Limb (tissue), 2 donors: ENCODE measurements around the gene CALHM3.

Experiments used
- DNase-seq, 2 donors: peaks; one replicate each; pipeline ENCODE4 v3.0.0-alpha.2; 2016; ENCODE audit errors: extremely low spot score in 2 of 2

Gene CALHM3

DNA sequence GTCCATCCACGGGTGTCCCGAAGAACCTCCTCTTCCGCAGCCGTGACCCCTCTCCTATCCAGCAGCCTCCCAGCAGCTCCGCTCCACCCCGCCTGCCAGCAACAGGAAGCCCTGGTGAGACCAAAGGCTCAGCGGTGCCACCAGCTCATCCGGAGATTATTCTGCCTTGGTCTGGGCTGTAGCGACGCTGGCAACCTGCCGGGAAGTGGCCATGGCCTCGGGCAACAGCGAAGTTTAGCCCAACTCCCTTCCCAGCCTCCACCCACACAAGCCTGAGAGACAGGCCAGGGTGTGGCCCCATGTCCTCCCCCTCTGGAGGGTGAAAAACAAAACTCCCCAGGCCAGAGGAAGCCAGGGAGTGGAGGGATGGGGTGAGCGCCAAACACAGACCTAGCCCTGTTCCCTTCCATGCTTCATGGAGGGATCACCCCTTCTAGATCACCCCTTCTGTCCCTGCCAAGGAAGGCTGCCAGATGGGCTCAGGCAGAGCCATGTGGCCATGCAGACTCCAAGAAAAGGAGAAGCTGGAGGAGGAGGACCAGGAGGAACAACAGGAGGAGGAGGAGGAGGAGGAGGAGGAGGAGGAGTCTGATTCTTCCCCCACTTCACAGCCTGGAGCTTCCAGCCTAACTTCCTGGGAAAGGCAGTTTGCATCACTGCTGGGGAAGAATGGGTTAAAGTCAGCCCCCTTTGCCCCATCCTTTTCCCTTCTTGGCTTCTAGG, 27.8 kb downstream of the CALHM3 start:
- DNase-seq: peak in 1 of 2 donors; percentile 27

DNA sequence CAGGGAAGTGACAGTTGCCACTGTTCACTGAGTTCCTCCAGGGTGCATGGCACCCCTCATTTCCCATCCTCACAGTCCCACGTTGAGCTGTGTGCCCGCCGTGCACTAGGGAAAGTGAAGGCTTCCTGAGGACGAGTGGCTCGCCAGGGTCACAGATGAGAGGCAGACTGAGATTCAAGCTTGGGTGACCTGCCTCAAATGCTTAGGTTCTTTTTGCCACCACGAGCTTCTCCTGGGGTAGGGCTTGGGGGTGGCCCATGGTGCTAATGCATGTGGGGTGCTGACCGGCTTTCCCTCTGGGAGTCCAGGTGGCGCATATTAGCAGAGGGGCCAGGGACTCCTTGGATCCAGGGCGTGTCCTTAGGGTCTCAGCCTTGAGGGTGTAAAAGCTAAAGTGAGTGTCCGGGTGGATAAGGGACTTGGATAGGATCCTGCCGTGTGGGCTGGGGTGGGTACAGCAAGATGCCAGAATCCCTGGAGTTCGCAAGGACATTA, 28.8 kb downstream of the CALHM3 start:
- no peak for DNase-seq

DNA sequence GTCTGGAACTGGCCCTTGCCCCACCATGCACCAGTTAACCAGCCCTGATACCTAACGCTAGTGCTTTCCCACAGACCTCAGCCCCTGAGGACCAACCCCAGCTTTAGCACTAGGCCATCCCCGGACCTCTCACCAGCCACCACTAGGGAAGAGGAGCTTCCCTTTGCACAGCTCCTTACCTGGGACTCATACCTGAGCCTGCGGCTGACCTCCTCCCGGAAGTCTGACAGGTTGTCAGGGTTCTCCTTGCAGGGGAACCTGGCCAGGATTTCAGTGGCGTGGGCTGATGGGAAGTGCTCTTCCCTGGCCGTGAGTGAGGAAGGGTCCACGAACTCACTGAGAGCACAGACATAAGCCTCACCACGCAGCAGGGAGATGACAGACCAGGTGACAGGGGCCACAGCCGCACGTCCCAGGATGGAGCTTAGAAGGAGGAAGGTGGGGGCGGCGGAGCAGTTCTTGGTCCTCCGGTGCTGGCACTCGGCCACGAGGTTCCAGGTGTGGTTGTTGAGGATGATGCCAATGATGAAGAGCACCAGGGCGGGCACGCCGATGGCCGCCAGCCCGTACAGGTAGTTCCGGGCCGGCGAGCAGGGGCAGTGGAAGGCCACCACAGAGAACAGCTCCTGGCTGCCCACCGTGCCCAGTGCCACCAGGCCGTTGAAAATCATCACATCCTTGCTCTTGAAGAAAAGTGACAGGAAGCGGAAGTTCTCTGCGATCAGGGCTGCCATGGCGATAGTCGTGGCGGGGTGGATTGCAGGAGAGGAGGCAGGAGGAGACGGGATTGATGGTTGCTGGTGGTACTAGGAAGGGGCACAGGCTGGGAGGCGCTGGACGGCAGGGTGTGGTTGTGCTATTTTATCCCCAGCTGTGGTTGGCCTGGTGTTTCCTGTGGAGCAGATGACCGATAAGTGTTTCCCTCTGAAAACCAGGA, 29.6 kb downstream of the CALHM3 start:
- no peak for DNase-seq

DNA sequence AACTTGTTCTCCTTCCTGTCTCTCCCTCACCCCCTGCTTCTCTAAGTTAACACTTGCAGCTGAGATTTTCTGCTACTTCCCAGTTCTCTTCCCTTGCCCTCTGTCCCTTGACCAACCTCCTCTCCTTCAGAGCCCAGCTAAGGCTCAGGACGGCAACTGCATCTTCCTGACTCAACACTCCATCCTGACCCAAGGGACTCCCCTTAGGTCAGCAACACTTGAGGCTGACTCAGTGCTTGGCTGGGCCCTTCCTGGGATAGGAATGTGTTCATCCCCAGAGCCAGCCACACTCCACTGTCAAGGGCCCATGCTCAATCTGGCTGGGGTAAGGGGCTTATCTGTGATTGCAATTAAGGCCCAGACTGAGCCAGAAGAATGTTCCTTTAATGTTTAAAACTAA, 30.3 kb downstream of the CALHM3 start:
- DNase-seq: no peak

DNA sequence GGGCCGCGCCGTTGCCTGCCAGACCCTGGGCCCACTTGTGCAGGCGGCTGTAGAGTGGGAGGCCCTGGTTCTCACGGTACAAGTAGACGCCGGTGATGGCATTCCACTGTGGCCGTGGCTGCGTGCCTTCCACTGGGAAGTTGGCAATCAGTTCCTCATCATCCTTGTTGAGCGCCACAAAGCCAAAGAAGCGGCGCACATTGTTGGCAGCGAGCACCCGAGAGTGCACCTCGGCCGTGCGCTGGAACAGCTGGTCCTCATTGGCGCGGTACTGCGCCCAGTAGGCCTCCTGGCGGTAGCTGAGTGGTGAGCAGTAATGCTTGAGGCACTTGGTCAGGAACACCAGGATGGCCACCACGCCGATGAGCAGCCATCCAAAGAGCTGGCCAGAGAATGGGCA, 31.9 kb downstream of the CALHM3 start:
- no peak for DNase-seq

DNA sequence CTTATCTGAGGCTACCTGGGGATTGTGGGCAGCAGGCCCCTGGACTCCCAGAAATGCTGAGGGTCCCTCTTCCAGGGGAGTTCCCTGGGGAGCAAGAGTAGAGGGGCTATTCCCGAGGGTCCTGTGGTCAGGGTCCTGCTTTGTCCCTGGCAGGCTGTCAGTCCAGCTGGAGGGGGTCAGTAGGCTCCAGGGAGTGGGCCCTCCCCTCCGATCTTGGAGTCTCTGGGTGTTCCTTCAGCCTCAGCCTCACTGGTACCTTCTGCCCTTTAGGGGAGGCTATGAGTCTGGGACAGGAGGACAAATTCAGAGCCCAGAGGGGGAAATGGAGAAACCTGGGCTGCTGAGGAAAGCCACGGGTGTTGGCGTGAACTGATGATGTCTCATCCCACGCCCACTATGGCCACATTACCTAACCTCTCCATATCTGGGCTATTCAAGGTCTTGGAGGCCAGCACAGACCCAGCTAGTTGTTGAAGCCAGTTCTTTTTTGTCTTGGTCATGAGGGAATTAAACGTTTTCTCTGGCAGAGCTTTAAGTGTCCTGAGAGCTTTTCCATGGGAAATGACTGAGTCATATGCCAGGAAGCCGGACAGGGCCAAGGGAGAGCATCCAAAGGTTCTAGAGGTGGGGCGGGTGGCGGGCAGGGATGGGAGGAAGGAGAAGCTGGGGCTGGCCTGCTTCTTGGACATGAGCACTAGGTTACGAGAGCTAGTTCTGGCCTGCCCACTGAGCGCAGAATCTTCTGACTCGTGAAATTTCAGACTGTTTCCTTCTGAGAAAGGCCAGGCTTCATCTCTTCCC, 33.1 kb downstream of the CALHM3 start:
- no peak for DNase-seq

DNA sequence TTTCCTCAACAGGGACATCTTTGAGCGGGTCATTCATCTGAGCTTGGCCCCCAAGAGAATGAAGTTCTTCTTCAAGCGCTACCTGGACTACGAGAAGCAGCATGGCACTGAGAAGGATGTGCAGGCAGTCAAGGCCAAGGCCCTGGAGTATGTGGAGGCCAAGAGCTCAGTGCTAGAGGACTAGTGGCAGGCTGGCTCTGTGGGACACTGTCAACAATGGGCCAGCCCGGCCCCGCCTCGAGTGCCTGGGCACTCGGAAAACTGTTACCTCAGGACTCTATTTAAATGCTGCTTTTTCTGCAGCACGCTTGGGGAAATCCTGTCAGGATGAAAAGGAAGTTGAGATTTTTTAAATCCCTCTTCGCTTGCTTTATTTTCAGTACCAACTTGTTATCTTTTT, 33.7 kb downstream of the CALHM3 start:
- DNase-seq: no peak

DNA sequence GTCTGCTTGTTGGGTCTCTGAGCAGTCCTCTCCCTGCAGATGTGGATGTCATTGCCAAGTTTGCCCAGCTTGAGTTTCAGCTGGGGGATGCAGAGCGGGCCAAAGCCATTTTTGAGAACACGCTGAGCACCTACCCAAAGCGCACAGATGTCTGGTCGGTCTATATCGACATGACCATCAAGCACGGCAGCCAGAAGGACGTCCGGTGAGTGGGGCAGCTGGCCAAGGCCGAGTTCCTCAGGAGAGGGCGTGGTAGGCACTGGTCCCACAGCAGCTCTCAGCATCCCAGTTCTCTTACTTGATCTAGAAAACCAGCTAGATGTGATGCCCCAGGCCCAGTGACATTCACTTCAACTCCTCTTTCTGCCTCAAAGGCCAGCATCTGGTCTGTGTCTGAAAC, 34.6 kb downstream of the CALHM3 start:
- DNase-seq: no peak

DNA sequence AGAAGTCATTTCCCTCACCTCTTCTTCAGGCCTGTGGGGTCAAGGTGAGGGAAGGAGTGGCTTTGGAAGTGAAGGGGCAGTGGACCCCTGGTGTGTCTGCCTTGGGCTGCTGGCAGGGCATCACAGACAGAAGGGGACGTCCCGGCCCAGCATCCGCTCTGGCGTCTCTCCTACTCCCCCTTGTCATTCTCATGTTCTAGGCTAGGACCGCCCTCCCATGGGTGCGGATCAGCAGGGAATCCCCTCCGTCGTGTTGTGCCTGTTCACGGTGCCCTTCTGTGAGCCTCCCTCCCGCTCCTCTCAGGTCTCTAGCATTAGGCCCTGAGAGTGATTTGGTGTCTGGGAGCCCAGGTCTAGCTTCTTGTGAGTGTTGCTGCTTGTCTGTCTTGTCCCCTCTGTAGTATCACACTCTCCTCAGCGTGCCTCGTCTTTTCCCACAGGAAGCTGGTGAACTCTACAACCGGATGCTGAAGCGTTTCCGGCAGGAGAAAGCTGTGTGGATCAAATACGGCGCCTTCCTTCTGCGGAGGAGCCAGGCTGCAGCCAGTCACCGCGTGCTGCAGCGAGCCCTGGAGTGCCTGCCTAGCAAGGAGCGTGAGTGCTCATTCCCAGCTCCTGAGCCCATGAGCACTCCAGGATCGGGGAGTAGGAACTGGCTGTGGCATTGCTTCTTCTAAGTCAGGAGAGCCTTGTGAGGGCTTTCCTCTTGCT, 35.4 kb downstream of the CALHM3 start:
- no peak for DNase-seq

DNA sequence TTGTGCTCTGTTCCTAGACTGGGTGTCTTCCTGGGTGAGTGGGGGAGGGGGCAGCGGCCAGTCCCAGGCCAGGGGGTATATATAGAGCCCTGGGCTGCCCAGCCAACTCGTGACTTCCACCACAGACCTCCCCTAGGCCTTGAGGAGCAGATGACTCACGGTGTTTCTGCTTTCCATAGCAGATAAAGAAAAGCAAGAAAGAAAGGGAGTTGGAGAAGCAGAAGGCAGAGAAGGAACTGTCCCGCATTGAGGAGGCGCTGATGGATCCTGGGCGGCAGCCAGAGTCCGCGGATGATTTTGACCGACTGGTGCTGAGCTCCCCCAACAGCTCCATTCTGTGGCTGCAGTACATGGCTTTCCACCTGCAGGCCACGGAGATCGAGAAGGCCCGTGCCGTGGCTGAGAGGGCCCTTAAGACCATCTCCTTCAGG, 37.0 kb downstream of the CALHM3 start:
- DNase-seq: no peak

DNA sequence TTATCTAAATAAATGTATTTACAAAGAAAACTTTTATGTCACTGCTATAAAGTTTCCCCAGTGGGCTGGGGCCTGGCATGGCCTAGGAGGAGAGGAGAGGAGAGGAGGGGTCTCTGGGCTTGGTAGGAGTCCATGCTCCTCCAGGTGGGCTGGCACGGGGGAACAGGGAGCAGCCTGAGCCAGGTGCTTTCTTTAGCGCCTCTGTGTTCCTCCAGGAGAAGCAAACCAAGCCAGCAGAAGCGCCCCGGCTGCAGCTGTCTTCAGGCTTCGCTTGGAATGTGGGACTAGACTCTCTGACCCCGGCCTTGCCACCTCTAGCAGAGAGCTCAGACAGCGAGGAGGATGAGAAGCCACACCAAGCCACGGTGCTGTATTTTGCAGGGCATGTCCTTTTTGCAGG, 37.4 kb downstream of the CALHM3 start:
- DNase-seq: no peak

DNA sequence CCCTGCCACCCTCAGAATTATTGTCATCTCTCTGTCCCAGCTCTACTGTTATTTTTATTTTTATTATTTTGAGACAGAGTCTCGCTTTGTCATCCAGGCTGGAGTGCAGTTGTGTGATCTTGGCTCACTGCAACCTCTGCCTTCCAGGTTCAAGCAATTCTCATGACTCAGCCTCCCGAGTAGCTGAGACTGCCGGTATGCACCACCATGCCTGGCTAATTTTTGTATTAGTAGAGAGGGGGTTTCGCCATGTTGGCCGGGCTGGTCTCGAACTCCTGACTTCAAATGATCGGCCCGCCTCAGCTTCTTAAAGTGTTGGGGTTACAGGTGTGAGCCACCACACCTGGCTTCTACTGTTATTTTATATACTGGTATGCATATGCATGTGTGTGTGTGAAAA, 37.8 kb downstream of the CALHM3 start:
- no peak for DNase-seq

DNA sequence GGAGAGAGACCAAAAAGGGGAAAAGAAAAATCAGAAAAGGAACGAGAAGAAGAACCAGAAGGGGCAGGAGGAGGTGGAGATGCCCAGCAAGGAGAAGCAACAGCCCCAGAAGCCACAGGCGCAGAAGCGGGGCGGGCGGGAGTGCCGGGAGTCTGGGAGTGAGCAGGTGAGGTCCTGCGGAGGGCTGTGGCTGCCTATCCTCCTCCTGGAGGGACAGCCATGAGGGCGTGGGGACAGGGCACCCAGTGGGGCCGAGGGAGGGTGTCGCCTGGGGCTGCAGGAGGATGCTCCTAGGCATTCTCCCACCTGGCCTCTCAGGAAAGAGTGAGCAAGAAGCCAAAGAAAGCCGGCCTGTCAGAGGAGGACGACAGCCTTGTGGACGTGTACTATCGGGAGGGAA, 38.6 kb downstream of the CALHM3 start:
- no peak for DNase-seq

DNA sequence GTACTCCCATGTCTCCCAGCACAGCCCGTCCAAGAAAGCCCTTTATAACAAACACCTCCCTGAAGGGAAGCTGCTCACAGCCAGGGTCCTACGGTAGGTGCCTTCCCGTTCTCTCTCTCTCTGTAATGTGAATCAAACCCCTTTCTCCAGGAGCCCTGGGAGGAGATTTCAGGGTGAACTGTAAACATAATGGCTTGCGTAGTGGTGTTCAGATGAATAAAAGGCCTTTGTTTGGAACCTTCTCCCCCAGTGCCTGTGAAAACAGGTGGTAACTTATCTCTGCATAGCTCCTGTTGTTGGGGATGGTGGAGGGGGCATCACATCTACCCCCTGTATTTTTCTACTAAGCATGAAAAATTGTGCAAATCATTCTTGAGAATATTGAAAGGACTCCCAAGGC, 39.3 kb downstream of the CALHM3 start:
- no peak for DNase-seq

DNA sequence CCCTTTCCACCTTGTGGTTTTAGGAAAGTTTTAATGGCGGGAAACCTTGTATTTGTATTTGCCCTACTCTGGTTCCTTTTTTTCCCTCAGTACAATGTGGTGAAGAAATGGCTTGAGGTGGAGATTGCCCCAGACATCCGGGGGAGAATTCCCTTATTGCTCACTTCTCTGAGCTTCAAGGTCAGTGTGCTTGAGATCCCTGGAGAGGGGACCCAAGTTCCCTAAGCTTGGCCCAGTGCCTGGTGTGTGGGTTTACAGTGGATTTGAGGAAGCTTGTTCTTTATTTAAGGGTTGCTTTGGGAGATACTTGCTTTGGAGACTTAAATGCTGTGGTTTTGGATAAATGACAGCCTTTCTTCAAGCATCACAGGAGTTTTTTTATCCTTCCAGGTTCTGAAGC, 45.2 kb downstream of the CALHM3 start:
- DNase-seq: no peak

DNA sequence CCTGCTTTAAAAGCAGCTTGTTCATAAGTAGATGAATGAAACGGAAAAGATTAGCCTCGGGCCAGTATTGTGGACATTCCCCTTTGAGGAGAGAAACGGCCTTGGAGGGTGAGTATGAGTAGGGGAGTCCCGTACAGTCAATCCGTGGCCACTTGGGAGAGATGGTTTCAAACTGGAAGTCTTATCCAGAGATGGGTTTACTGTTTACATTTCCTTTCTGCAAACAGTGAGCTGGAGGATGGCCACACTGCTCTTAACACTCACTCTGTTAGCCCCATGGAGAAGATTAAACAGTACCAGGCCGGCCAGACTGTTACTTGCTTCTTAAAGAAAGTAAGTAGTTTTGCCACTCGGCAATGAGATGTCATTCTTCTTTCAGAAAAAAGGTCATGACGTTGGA, 47.1 kb downstream of the CALHM3 start:
- no peak for DNase-seq

DNA sequence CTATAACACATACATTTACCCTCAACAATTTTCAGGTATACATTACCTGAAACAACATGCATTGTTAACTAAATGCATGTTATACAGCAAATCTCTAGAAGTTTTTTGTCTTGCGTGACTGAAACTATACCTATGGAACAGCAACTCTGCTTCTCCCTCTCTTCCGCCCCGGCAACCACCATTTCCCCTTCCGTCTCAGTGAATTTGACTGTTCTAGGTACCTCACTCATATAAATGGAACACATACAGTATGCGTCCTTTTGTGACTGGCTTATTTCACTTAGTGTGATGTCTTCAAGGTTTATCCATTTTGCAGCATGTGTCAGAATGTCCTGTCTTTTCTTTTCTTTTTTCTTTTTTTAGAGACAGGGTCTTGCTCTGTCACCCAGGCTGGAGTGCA, 49.4 kb downstream of the CALHM3 start:
- DNase-seq: no peak

DNA sequence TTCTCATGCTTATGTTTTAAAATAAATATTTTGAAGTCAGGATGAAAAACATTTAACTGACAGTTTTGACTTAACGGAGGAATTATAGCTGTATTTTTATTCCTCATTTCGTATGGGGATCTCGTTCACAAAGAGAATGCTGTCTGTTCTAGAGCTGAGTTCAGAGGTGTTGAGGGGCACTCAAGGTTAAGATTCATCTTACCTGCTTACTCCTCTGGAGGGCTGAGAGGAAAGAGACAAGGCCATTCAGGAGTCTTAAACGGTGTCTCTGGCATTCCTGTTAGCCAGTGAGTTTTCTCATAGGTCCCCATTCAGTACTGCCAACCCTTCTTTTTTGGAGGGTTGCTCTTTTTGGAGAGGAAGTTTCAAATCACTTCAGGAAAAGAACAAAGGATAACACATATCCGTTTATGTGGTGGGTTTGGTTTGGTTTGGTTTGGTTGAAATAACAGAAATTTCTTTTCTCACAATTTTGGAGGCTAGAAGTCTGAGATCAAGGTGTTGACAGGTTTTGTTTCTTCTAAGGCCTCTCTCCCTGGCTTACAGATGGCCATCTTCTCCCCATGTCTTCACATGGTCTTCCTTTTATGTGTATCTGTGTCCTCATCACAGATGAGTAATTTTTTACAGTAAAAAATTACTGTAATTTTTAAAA, 49.9 kb downstream of the CALHM3 start:
- no peak for DNase-seq

DNA sequence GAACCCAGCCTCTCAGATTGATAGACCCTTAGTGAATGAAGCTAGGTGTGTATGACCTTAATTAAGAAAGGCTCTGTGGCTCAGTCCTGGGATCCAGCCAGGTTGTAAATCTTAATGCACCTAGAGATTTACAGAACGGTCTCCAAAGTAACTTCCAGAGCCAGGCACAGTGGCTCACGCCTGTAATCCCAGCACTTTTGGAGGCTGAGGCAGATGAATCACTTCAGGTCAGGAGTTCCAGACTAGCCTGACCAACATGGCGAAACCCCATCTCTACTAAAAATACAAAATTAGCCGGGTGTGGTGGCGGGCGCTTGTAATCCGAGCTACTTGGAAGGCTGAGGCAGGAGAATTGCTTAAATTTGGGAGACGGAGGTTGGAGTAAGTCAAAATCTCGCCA, 51.2 kb downstream of the CALHM3 start:
- DNase-seq: no peak

DNA sequence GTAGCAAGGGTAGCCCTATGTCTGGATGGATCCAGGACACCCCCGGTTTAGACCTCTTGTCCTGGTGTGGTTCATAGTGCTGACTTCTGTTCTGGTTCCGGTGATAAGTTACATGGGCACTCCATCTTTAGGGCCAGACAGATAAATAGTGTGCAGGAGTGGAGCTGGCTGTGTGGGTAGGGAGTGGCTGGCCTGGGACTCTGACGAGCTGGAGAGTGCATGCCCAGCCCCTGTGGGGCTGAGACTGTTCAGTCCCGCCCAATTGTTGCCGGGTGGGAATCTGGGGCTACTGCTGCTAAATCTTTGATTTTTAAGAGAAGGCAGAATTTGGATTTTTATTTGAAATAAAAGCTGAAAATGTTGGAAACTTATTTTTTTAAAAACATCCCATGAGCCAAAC, 55.3 kb downstream of the CALHM3 start:
- DNase-seq: no peak
